GM19043 (cell line): ENCODE measurements around the gene ARFIP1.
A peak's percentile ranks its signal among the peaks of the same experiment; 100 is the strongest.
"Not testable (repeated sequence)": the region's sequence is repeated elsewhere in the genome, so short reads cannot be mapped to it uniquely, and the experiment has no call there.

Experiments used
- ATAC-seq: cut with Tn5 transposase; IDR thresholded peaks from one replicate; pipeline ENCODE4 v1.9.1; 2021; ENCODE audit warnings: low read depth; ENCODE audit not compliant: unreplicated experiment

Gene ARFIP1

GRCh38 chr4:152779513-152780266 lies at the start of gene ARFIP1, which contains the start of gene TIGD4:
TSS of gene ARFIP1 (plus strand) at chr4:152779954. CDS start at chr4:152829634, 49,680 bp downstream.
TSS of gene TIGD4 (minus strand) at chr4:152779730. CDS start at chr4:152771004, 8,726 bp downstream.
- peak; percentile 89 for ATAC-seq

GRCh38 chr4:152731997-152732396 lies 47.8 kb upstream of the ARFIP1 start:
- ATAC-seq, result no peak

GRCh38 chr4:152734015-152734698 lies 45.6 kb upstream of the ARFIP1 start:
- ATAC-seq, result no peak

GRCh38 chr4:152734699-152735050 lies 45.1 kb upstream of the ARFIP1 start:
- no peak for ATAC-seq

- peak; percentile 49 for ATAC-seq
Measured at GRCh38 chr4:152735396-152735859, 44.3 kb upstream of the ARFIP1 start.

GRCh38 chr4:152735906-152736305 lies 43.8 kb upstream of the ARFIP1 start:
- no peak for ATAC-seq

- ATAC-seq, result no peak
Measured at GRCh38 chr4:152738827-152739226, 40.9 kb upstream of the ARFIP1 start.

- no peak for ATAC-seq
Measured at GRCh38 chr4:152747444-152747843, 32.3 kb upstream of the ARFIP1 start.

- ATAC-seq, result no peak
Measured at GRCh38 chr4:152748619-152749018, 31.1 kb upstream of the ARFIP1 start.

GRCh38 chr4:152763796-152764195 lies 16.0 kb upstream of the ARFIP1 start:
- ATAC-seq, result no peak

GRCh38 chr4:152765069-152765737 lies 14.6 kb upstream of the ARFIP1 start:
- ATAC-seq, result not testable (repeated sequence)

GRCh38 chr4:152771741-152772533 lies 7.8 kb upstream of the ARFIP1 start:
- peak; percentile 88 for ATAC-seq

- ATAC-seq, result no peak
Measured at GRCh38 chr4:152773339-152773738, 6.4 kb upstream of the ARFIP1 start.

- no peak for ATAC-seq
Measured at GRCh38 chr4:152773953-152774352, 5.8 kb upstream of the ARFIP1 start.

- ATAC-seq, result no peak
Measured at GRCh38 chr4:152776352-152776751, 3.4 kb upstream of the ARFIP1 start.

- ATAC-seq, result no peak
Measured at GRCh38 chr4:152777488-152777887, 2.3 kb upstream of the ARFIP1 start.

- peak; percentile 18 for ATAC-seq
Measured at GRCh38 chr4:152778656-152779512, 870 bp upstream of the ARFIP1 start.

GRCh38 chr4:152780267-152780778 lies 569 bp downstream of the ARFIP1 start:
- ATAC-seq, result peak; percentile 20
